Hepatic stellate cell (primary cell): Measurements from ENCODE around the gene TBC1D16.
A peak's percentile ranks its signal among the peaks of the same experiment; 100 is the strongest.

ENCODE experiments used
- DNase-seq: peaks from one replicate; pipeline ENCODE4 v3.0.0; 2011; ENCODE audit warnings: low spot score

TBC1D16 gene

DNA sequence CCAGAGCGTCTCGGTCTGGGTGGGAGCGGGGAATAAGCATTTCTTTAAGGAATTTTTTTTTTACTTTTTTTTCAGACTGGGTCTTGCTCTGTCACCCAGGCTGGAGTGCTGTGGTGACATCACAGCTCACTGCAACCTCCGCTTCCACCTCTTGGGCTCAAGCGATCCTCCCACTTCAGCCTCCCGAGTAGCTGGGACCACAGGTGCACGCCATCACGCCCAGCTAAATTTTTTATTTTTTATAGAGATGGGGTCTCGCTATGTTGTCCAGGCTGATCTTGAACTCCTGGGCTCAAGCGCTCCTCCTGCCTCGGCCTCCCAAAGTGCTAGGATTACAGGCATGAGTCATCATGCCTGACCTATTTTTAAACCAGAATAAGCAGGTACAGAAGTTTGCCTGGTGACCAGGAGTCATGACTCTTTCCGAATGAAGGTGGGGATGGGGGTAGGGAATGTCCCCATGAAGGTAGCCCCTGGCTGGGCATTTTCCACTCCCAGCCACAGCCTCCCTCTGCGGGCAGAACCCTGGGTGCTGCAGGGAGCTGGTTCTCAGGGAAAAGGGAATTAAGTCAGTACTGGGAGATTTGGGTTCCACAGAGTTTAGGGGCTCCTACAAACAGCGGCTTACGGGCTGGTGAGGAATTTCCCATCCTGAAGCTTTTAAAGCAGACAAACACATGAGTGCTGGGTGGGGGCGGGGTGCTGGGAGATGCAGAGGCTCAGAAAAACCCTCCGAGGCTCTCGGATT, 48.3 kb downstream of the TBC1D16 start:
- DNase-seq, result no peak

- DNase-seq, result peak; percentile 63
These were observed 49.1 kb downstream of the TBC1D16 start for GRCh38 chr17:79986411-79987186.

DNA sequence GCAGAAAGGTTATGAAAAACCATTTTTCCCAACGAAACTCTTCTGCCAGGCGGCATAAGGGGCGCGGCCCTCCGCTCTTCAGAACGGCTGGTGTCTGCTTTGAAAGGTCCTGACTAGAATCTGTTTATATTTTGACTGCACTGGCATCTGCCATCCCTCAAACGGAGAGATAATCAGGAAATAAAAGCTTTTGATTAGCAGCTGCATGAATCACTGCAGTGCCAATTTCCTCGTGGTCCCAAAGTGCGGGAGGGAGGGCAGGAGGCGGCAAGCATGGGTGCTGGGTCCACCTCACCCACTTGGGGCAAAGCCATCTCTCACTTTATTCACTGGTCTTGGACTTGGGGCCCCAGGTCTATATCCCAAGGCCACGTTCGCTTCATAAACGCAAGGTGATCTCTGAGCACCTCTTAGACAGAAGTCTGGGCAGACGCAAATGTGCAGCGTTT, 49.7 kb downstream of the TBC1D16 start:
- no peak for DNase-seq

GRCh38 chr17:79985361-79985942, 50.2 kb downstream of the TBC1D16 start:
- no peak for DNase-seq

- DNase-seq, result no peak
These were observed 50.8 kb downstream of the TBC1D16 start for GRCh38 chr17:79984877-79985276.

GRCh38 chr17:79984045-79984840, 51.4 kb downstream of the TBC1D16 start:
- DNase-seq, result no peak

DNA sequence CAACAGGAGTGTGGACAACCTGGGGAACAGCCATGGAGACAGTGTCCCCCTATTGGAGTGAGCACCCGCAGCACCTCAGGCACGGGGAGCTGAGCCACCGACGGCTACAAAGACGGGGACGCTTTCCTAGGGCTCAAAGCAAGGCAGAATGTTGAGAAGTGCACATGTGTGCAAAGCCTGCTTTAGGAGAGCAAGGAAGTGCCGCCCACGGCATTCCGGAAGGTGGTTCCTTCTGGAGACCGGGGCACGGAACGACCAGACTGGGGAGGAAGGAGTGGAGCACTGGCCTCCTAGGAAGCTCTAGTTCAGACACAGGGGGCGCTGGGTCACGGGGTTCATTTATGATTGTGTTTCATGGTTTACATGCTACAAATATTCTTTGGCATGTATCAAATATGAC, 52.2 kb downstream of the TBC1D16 start:
- no peak for DNase-seq

DNA sequence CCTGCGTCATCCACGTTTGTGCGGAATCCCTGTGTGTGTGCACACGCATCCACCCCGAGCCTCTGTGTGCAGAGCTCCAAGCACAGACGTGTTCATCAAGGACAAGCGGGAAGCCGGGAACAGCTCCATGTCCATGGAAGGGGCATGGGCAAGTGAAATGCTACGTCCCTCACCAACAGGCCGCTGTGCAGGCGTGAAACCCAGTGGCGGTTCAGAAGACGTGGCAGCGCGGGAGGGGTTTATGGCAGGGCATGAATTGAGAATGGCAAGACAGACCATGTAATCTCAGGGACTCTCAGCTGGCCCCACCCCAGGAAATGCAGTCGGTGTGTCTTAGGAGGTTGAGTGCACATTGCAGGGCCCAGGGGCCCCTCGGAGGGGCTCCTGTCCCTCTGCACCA, 52.7 kb downstream of the TBC1D16 start:
- DNase-seq, result no peak

GRCh38 chr17:79981661-79982101, 54.0 kb downstream of the TBC1D16 start:
- no peak for DNase-seq

- DNase-seq, result no peak
These were observed 54.6 kb downstream of the TBC1D16 start for GRCh38 chr17:79981090-79981489.

DNA sequence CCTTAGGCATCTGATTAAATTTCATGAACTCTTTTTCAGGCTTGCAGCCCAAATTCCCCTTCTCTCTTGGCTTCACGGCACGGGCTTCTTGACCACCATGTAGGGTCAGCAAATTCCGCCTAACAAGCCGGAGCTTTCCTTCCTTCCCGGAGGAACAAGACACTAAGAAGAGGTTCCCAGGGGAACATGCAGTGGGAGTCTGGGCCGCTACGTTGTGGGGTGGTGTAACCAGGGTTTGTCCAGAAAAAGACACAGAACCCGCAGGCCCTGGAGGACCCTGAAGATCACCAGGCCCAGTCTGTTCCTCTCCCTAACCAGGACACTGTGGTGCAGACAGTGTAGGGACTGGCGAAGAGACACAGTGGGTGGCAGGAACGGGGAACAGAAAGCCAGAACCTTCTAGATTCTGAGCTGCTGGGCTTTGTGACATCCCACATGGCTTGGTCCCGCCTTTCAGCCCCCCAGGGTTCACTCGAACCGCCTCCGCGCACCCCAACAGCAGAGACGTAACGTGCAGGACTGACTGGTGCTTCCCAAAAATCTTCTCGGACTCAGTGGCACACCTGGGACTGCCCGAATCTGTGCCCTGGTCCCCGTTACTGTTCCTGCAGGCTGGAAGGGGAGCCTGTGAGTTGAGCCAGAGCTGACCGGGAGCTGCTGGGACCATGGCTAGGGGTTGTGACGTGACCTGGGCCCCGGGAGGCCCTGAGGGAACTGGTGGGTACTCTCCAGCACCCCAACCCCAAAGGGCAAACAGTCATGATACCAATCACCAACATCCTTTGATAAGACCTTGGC, 55.2 kb downstream of the TBC1D16 start:
- DNase-seq, result no peak

DNA sequence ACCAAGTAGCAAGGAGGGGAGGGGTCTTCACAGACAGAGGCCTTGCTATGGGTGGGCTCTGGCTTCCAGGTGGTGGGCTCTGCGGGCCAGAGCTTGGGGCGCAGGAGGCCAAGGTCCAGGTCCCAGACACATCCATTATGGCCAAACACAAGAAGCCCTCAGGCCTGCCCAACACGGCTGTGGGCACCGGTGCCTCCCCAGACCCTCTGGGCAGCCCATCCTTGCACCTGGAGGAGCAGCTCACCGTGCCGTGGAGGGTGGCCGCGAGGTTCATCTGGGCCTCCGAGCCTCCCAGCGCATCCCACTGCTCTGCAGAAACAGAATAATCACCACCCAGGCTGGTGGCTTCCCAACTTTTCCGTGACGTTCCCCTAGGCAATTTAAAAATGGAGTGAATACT, 55.9 kb downstream of the TBC1D16 start:
- DNase-seq, result no peak

- DNase-seq, result no peak
These were observed 56.4 kb downstream of the TBC1D16 start for GRCh38 chr17:79979221-79979741.

GRCh38 chr17:79978548-79978855, 57.2 kb downstream of the TBC1D16 start:
- DNase-seq, result no peak

GRCh38 chr17:79977708-79978547, 57.7 kb downstream of the TBC1D16 start:
- no peak for DNase-seq

DNA sequence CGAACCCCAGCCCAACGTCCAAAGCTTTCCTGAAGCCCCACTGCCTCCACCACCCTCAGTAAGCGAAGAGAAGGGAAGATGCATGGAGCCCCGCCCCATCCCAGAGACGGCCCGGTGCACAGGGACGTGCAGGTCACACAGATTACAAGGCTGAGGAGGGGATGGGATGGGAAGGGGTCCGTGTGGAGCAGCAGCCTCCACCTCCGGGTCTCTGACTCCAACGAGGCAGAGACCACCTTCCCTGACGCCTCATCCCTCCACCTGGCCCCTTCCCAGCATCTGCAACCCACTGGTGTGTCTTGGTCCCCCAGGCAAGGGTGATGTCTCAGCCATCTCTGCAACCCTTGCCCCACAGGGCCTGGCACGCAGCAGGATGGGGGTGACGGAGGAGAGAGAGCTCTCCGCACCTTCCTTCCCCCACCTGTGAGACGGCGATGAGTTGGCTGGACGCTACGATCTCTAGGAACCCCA, 58.5 kb downstream of the TBC1D16 start:
- DNase-seq, result no peak

DNA sequence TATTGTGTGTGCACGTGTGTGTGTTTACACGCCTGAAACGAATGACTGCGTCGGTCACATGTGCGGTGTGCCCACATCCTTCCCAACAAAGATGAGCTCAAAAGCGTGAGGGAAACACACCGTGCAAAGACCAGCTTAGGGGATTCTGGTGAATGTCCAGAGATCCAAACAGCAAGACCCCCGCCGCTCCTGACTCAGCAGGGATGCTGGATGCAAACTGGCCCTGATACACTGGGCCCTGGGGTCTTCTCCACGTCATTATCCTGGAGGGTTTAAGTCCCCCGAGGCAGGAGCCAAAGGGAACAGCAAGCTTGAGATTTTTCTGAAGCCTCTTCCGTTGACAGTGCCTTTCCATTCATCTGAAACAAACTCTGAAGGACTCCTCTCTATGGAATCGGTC, 59.2 kb downstream of the TBC1D16 start:
- DNase-seq, result no peak

DNA sequence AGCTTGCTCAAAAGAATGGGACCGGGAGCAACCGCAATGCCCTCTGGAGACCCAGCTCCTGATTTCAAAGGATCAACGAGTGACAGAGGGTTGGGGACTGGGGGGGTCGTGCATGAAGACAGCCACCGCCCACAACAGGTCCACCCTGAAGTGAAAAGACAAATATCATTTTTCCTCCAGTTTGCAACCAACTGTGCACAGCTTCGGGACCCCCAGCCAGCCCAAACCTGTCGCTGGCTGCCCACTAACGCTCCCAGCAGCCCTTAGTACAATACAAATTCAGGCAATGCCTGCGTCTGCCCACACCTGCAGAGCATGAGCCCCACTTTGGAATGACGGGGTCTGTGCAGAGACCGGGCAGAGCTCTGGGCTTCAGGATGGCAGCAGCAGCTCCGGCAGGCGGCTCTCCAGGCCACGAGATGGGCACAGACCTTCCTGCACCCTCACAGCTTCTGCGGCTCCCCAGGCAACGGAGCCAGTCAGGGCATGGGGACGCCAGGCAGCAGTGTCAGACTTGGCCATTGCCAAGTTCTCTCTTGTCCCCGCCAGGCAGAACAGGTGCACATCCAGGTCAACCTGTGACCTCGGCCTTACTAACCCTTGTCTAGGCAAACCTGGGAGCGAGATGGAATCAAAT, 60.1 kb downstream of the TBC1D16 start:
- no peak for DNase-seq

DNA sequence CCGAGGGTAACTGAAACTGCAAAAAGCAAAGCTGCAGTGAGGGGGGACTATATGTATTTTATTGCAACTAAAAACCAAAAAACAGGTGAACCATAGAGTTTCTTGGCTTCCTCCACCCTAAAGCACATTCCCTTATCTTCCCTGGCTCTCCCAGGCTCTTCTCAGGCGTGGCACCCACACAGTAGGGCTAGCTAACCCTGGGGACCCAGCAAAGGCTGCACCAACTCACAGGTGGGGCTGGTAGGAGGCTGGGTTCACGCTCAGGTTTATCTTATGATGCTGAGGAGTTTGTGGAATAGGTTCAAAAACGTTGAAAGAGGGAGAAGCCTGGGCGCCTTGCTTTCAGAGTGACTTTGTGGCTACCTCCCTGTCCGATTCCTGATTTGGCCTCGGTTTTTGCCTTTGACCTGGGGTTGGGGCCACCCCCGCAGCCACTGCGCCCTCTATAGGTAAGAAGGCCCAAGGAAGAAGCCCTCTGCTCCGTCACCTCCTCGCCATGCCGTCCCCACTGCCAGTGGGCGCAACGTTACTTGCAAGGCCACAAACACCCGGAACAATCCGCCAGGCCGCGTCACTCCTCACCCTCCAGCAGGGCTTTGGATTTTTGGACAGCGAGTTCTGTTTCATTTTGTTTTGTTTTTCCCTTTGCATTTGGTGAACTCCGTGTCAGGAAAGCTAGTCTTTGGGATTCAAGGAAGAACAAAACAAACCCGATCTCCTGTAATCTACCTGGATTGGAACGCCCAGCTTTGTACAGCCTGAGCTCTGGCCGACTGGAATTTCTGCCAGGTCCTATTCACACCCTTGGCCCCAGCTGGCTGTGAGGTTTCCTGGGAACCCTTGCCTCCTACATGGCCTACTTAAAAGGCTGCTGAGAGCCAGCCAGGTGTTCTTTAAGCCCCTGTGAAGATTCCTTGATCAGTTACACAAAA, 60.8 kb downstream of the TBC1D16 start:
- DNase-seq, result no peak
